Activated CD4-positive, CD25-positive, alpha-beta regulatory T cell treated with anti-CD3 and anti-CD28 coated beads, Interleukin-2, amount 50 U/mL, for 16 hours (primary cell): Measurements from ENCODE around the gene SFRP2.

ENCODE experiments used
- DNase-seq: peaks from one replicate; pipeline ENCODE4 v3.0.0-alpha.2; 2020; ENCODE audit warnings: low read depth, low spot score

The SFRP2 gene

GRCh38 chr4:153788413-153789276 is at the start of gene SFRP2:
Gene SFRP2, minus strand, starts transcription at chr4:153789083. Its CDS starts 248 bp downstream, at chr4:153788835.
- no peak for DNase-seq

DNA sequence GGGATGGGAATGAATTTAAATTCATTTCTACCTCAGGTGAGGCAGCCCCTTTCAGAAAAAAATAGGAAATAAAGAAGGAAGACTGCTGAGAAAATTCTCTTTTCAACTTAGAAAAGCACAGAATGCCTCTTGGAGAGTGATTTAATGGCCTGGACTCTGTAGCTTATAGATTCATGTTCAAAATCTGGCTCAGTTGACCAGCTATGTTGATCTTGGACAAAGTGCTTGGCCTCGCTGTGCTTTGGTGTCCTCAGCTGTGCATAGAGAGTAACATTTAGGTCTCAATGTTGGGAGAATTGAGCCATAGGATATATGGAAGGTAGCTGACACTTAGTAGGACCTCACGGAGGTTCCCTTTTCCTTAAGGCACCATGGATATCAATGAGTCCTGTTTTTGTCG is 49.7 kb upstream of the SFRP2 start:
- no peak for DNase-seq

DNA sequence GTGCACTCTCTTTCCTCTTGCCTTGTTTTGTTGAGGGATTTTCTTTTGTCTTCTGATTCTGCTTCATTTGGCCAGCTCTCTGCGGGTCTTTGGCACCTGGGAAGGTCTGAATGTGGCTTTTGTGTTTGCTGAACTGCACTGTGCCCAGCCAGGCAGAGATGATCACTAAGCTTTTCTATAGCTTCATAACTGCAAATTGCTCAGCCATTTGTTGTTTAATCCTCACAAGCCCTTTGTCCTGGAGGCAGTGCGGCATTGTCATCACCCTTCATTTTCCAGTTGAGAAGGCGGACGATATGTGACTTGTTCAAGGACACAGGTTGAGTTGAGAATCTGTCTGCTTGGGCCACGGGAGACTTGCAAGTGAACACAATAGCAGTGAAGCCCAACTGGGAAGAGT is 46.0 kb upstream of the SFRP2 start:
- no peak for DNase-seq

DNA sequence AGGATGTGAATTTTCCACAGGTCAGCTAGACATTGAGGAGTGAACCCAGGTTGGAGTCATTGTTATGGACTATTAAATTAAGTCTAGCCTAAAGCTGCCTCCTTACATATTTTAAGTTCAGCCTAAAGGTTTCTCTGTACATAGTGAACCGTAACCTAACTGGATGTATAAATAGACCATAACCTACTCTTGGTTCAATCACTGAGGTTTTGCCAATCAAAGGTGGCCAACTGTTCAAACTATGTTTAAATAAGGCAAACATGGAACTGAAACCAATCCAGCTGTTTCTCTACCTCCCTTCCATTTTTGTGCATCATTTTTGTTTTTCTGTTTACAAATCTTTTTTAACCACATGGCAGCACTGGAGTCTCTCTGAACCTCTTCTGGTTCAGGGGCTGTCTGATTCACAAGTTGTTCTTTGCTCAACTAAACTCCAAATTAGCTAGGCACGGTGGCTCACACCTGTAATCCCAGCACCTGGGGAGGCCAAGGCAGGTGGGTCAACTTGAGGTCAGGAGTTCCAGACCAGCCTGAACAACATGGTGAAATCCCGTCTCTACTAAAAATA is 43.9 kb upstream of the SFRP2 start:
- no peak for DNase-seq

- DNase-seq, result no peak
Observed at GRCh38 chr4:153832054-153832453, 43.2 kb upstream of the SFRP2 start.

- DNase-seq, result no peak
Observed at GRCh38 chr4:153831245-153831644, 42.4 kb upstream of the SFRP2 start.

GRCh38 chr4:153825691-153826090 is 36.8 kb upstream of the SFRP2 start:
- DNase-seq, result no peak

- no peak for DNase-seq
Observed at GRCh38 chr4:153825126-153825525, 36.2 kb upstream of the SFRP2 start.

- no peak for DNase-seq
Observed at GRCh38 chr4:153824501-153824900, 35.6 kb upstream of the SFRP2 start.

DNA sequence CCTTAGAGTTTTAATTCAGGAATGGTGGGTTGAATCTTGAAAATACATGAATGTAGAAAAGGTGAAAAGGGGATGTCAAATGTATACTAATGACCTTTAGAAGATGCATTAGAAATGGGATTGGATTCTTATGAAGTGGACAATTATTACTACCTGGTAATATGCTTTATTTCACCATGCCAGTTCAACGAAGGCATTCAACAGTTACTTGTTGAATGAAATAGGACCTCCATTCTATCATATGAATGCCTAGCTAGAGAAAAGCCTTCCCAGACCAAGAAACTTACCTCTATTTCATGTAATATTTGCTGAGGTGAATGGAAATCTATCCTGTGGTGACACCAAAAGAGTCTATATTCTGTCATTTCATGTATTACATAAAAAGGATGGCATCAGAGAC is 34.6 kb upstream of the SFRP2 start:
- DNase-seq, result no peak

DNA sequence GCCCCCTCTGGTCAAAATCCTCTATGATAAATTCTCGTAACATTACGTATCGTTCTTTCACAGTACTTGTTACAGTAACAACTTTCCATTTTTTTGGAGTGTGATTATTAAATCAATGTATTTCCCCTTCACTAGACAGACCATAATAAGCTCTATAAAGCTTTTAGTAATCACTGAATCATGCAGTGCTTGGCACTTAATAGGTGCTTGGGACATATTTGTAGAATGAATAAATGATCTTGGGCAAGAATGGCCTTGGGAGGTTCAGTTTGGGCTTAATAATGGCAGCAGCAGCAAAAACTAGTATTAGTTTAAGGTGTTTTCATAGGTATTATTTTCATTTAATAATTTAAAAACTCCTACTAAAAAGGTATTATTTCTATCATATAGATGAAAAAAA is 33.4 kb upstream of the SFRP2 start:
- no peak for DNase-seq

DNA sequence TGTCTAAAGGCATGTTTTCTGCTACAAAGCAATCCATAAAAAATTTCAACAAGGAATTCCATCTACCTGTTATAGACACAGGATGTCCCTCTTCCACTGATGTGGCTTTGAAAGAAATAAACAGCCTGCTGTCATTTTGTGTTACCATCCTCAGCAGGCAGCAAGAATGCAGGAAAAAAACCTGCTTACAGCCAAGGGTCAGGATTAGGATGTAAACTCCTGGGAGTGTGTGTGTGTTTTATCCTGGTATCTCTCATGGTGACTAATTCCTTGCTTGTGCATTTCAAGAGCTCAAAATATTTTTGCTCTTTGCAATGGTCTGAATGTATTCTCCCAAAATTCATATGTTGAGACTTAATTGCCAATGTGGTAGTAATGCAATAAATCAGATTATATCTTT is 28.6 kb upstream of the SFRP2 start:
- no peak for DNase-seq

GRCh38 chr4:153816542-153816941 is 27.7 kb upstream of the SFRP2 start:
- no peak for DNase-seq

DNA sequence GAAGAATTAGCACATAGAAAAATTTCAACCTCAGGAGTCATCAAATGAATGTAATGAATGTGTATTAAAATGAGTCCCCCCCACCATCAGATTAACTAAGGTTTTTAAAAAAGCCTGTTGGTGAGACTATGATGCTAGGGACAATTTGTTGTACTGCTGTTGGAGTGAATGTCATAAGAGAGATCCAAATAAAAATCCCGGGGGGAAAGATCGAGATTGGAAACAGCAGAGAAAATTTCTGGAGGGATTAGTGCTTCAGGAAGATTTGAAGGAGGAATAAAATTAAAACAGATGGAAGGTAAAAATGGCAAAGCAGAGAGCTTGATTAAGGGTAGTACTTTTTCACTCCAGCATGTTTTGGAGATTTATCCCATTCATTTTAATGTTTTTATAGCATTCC is 25.9 kb upstream of the SFRP2 start:
- no peak for DNase-seq

- DNase-seq, result no peak
Observed at GRCh38 chr4:153809916-153810810, 21.3 kb upstream of the SFRP2 start.

DNA sequence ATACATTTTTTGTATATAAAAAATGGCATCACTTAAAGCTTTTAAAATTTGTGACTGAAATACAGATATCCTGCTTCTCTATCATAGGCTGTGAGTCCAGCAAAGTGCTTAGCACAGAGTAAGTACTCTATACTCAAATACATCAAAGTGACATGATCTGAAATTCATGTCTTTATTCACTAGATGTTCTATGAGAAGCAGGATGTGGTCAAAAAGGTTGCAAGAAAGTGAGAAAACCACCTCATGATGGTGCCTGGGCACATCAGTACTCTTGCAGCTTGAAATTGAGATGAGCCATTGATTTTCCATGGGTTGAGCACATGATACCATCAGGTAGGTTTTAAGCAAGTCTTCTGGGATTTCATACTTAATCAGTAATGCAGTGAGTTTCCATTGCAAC is 20.4 kb upstream of the SFRP2 start:
- DNase-seq, result no peak

DNA sequence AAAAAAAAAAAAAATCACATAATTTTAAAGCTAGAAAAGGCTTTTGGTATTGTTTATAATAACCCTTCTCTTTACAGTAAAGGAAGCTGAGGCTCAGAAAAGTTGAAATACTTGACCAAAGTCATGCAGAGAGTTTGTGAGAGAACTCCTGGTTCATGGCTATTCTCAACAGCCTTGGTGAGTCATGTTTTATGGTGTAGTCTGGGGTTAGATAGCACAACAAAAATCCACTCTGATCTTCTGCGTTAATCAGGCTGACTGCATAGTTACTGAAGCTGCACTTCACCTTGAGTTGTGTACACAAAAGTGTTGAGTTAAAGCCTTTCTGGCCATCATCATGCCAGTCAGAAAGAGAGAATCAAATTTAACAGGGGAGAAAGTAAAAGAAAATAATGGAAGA is 19.3 kb upstream of the SFRP2 start:
- DNase-seq, result no peak

DNA sequence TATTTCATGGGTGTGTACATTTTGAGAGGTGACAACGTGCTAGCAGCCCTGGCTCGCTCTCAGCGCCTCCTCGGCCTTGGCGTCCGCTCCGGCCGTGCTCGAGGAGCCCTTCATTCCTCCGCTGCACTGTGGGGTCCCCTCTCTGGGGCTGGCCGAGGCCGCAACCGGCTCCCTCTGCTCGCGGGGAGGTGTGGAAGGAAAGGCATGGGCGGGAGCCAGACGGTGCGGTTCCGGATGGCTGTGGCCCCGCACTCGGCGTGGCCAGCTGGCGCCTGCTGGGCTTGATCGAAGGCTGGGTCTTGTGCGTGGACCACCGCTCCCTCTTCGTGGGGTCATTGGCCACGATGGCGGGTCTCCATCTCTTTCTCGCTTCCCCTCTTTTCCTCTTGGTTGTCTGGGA is 17.2 kb upstream of the SFRP2 start:
- no peak for DNase-seq

DNA sequence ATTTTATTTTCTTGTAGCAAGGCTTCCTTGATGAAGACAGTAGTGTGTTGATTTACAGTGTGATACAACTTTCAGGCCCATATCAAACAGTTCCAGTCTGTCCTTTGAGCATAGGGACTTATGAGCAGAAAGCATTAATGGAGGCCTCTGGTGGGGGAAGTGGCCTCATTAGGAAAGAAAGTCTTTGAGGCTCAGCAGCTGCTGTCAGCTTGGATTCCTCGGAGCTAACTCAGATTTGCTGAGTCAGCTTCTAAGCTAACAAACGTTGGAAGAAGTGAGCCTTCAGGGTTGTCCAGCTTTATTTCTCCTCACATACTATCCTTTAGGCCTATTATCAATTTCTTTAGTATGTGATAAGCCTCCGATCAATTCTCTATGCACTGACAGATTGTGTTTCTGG is 15.8 kb upstream of the SFRP2 start:
- DNase-seq, result no peak

DNA sequence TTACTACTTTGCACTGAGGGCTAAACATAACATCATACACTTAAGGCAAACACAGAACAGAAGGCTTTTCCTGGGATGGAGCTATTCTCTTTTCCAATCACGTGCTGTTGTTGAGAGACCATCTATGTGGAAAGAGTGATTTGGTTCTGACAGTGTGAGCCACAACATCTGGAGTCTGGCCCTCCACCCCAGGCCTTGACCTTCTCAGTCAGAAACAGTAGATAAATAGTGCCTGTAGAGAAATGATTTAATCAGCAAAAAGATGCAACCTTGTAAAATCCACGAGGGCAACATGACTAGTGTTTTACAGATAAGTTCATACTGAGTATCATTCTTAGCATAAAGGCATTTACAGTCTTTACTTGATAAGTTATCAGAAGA is 10.8 kb upstream of the SFRP2 start:
- DNase-seq, result no peak

GRCh38 chr4:153798901-153799693 is 10.2 kb upstream of the SFRP2 start:
- no peak for DNase-seq

DNA sequence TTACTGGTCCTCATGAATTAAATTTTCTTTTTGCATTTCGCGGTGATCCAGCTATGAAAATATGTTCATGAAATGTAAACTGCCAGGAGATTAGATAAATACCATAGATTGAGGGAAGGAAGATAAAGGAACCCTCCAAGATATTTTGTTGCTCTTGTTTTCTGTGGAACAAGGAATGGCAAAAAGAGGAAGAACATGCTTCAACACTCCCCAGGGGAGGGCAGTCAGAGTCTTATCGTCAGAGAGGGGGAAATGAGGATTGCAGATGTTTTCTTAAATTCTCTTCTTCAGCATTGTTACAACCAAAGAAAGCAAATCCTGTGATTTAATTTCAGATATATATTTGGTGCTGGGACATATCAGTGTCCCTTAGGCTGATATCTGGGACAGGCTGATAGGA is 9.5 kb upstream of the SFRP2 start:
- DNase-seq, result no peak
